Thoracic aorta (tissue), 2 donors: ENCODE measurements around the gene MAGI1. TPM values are rescaled to one million over a fixed set of nuclear protein-coding genes. Genes with fewer than 3 reads are reported as not detected.

Experiments
- ATAC-seq: fragments of 150-250 bp; one replicate; pipeline ENCODE4 v1.8.0; 2017; ENCODE audit warnings: low read depth; ENCODE audit not compliant: insufficient number of reproducible peaks, low FRiP score
- DNase-seq: peaks from one replicate; pipeline ENCODE4 v3.0.0-alpha.2; 2020; ENCODE audit warnings: low spot score
- H3K27ac ChIP-seq, 2 donors: fragments of 200-600 bp; sonication (generic); 1 replicate in 1 of 2; 2 replicates in 1 of 2; pipeline ENCODE4 v1.5.1; 2016; ENCODE audit warnings: mild to moderate bottlenecking in 2 of 2, moderate library complexity in 2 of 2
- H3K27me3 ChIP-seq: fragments of 200-600 bp; sonication (generic); replicated peaks from 2 replicates; pipeline ENCODE4 v1.6.0; 2016; ENCODE audit warnings: mild to moderate bottlenecking; ENCODE audit not compliant: insufficient read depth
- H3K36me3 ChIP-seq: fragments of 200-600 bp; sonication (generic); one replicate; pipeline ENCODE4 v1.5.1; 2016
- H3K4me1 ChIP-seq, 2 donors: fragments of 200-600 bp; sonication (generic); 1 replicate in 1 of 2; 2 replicates in 1 of 2; pipeline versions ENCODE4 v1.5.1 to v1.6.0; 2016; ENCODE audit warnings: low read depth in 2 of 2, mild to moderate bottlenecking in 1 of 2; ENCODE audit not compliant: control insufficient read depth in 1 of 2
- H3K4me3 ChIP-seq: fragments of 200-600 bp; sonication (generic); 2 replicates; pipeline ENCODE4 v1.5.1; 2016; ENCODE audit warnings: mild to moderate bottlenecking
- H3K9me3 ChIP-seq: fragments of 200-600 bp; sonication (generic); 2 replicates; pipeline ENCODE4 v1.5.1; 2016
- CTCF ChIP-seq: fragments of 200-600 bp; sonication (generic); IDR thresholded peaks from one replicate; pipeline ENCODE4 v1.5.1; 2019; ENCODE audit warnings: antibody characterized with exemption
- total RNA-seq, 2 donors: library from RNA; depleted of rRNA; stranded (reverse); fragments of >200 nt; gene quantifications; one replicate each; pipeline versions ENCODE4 v1.1.0 to v1.2.3, GENCODE V29; 2016

Gene MAGI1
- total RNA-seq, 2 donors from 2014 or later: 48.2 to 88.5 TPM

DNA sequence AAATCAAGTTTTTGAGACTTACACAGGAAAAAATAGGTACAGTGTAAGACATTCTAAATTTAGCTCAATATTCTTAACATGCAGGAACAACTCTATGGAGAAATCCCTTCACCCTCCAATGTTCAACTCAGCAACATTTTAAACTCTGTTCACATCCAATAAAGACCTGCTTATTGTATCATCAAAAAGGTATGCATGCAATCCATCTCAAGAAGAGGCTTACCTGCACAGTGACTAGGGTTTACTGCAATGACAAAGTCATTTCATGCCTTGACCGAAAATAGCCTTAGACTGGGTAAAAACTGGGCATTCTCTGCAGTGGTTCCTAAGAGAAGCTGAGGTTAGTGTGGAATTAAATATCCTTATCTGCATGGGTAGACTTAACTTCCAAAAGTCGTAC, 80.5 kb downstream of the MAGI1 start:
- ATAC-seq (no peak), DNase-seq (no peak)
- Histone ChIP-seq H3K27ac (no peak overlapping the region), H3K36me3 (no peaks in the 10 kb centered on the region), H3K4me1 (peaks cover 4 to 55% of the 10 kb centered on the region in 2 donors), H3K4me3 (no peak overlapping the region), H3K9me3 (no peaks in the 10 kb centered on the region), H3K27me3 (no peaks in the 10 kb centered on the region)
- no peak for TF ChIP-seq CTCF

GRCh38 chr3:65955792-65956477, 82.8 kb downstream of the MAGI1 start:
- no peaks in the 10 kb centered on the region for H3K9me3 ChIP-seq
- no peaks in the 10 kb centered on the region for H3K36me3 ChIP-seq
- H3K4me3 ChIP-seq: no peak overlapping the region
- peaks cover 11 to 70% of the 10 kb centered on the region in 2 donors for H3K4me1 ChIP-seq
- peak overlapping the region in 1 of 2 donors; percentile 6 for H3K27ac ChIP-seq
- no peak for TF ChIP-seq CTCF
- H3K27me3 ChIP-seq: no peaks in the 10 kb centered on the region
- ATAC-seq (no peak), DNase-seq (no peak)

DNA sequence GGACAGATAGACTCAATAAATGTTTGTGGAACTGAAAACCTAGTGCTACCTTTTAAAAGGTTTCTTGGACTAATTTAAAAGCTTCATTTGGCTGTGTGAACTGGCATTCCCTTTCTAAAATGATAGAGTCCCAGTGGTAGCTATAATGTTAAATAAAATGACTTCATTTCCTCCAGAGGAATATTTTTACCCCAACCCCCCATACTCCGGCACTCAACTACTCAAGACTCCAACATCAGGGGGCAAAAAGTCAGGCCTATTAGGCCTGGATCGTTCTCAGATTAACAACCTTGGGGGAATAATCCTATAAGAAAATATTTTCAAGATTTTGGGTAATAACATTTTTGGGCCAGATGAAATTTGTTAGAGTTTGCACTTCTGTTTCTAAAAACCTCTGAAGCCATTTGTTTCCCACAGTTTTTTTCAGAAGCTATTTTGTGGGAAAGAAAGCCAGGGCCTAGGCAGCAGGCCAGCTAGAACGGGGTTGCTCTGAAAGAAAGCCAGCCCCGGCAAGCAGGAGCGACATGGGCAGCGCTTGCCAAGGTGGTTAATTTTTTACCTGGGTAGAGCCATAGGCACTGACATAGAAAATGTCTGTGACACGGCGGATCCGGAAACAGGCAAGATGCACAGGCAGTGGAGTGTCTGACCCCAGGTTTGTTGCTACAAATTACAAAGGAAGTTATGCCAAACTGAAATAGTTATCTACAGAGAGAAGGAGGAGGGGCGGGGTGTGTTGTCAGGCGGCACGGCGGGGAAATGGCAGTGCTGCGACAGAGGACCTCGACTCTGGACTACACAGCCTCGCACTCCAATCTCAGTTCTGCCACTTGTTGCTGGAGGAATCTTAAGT, 84.6 kb downstream of the MAGI1 start:
- ATAC-seq: no peak
- no peak for TF ChIP-seq CTCF

GRCh38 chr3:65953301-65953812, 85.4 kb downstream of the MAGI1 start:
- DNase-seq (no peak), ATAC-seq (no peak)
- Histone ChIP-seq H3K27ac (peak overlapping the region; percentile 57 to 65), H3K27me3 (no peaks in the 10 kb centered on the region), H3K4me1 (peaks cover 23 to 82% of the 10 kb centered on the region in 2 donors), H3K9me3 (no peaks in the 10 kb centered on the region), H3K4me3 (peak overlapping the region; percentile 57), H3K36me3 (no peaks in the 10 kb centered on the region)
- no peak for TF ChIP-seq CTCF

More for the DNA sequence above, 84.6 kb downstream of the MAGI1 start:
- Histone ChIP-seq H3K36me3 (no peaks in the 10 kb centered on the region), H3K4me1 (peaks cover 15 to 74% of the 10 kb centered on the region in 2 donors), H3K27ac (peak overlapping the region; percentile 57 to 65), H3K4me3 (peak overlapping the region; percentile 57), H3K9me3 (no peaks in the 10 kb centered on the region), H3K27me3 (no peaks in the 10 kb centered on the region)
- DNase-seq: no peak

- H3K4me1 ChIP-seq: peaks cover 24 to 84% of the 10 kb centered on the region in 2 donors
- no peak for DNase-seq
- peak overlapping the region; percentile 57 to 65 for H3K27ac ChIP-seq
- H3K9me3 ChIP-seq: no peaks in the 10 kb centered on the region
- no peak for TF ChIP-seq CTCF
- no peak for ATAC-seq
- H3K27me3 ChIP-seq: no peaks in the 10 kb centered on the region
- H3K36me3 ChIP-seq: no peaks in the 10 kb centered on the region
- H3K4me3 ChIP-seq: peak overlapping the region; percentile 57
Observed at GRCh38 chr3:65952842-65953241, 85.9 kb downstream of the MAGI1 start.
